AG09309 (cell line): ENCODE data around the gene NUDT4B.
"Not testable (repeated sequence)": the region's sequence is repeated elsewhere in the genome, so short reads cannot be mapped to it uniquely, and the experiment has no call there.

Experiments used
- DNase-seq: peaks from one replicate; pipeline ENCODE4 v3.0.0-alpha.2; 2010; ENCODE audit warnings: low read depth
- H3K4me3 ChIP-seq: 2 replicates; pipeline ENCODE4 v1.5.1; 2011; ENCODE audit warnings: mild to moderate bottlenecking, low read depth, low read length, moderate library complexity; ENCODE audit not compliant: control insufficient read depth

Gene NUDT4B

GRCh38 chr1:148775263-148775662 lies 26.7 kb downstream of the NUDT4B start:
- not testable (repeated sequence) for DNase-seq, H3K4me3 ChIP-seq

DNA sequence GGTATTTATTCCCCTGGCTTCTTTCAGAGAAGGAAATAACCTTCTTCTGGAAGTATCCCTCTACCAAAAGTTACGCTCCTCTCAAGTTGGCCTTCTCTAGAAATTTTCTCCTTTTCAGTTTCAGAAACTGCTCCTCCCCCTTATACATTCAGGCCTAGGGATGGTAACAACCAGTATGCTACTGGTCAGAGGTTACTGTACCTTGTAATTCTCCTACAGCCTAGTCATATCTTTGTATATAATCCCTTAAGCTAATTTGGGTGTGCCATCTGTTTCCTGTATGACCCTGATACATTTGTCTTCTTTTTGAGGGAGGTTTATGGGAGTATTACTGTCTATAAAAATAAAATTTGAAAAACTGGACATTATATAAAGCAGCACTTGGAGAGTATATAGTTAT lies 29.1 kb downstream of the NUDT4B start:
- not testable (repeated sequence) for DNase-seq, H3K4me3 ChIP-seq

DNA sequence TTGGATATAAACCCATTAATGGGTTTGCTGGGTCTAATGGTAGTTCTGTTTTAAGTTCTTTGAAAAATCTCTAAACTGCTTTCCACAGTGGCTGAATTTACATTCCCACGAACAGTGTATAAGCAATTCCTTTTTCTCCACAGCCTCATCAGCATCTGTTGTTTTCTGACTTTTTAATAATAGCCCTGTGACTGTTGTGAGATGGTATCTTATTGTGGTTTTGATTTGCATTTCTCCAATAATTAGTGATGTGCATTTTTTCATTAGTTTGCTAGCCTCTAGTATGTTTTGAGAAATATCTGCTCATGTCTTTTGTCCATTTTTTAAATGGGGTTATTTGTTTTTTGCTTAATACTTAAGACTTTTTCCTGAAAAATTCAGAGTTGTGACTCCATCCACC lies 31.8 kb downstream of the NUDT4B start:
- DNase-seq, H3K4me3 ChIP-seq: not testable (repeated sequence)

- not testable (repeated sequence) for DNase-seq
These were observed 43.0 kb downstream of the NUDT4B start for GRCh38 chr1:148791543-148792099.

GRCh38 chr1:148793762-148794332 lies 45.3 kb downstream of the NUDT4B start:
- not testable (repeated sequence) for DNase-seq, H3K4me3 ChIP-seq

More at GRCh38 chr1:148791543-148792099, 43.0 kb downstream of the NUDT4B start:
- H3K4me3 ChIP-seq: not testable (repeated sequence)
